HL-60 (cell line): ENCODE results near the gene POLN.

ENCODE experiments used
- DNase-seq, 2 experiments: peaks; one replicate each; pipeline ENCODE4 v3.0.0-alpha.2; 2010 to 2020; ENCODE audit warnings: low read depth in 1 of 2, low spot score in 1 of 2
- H3K27ac ChIP-seq: fragments of 250-450 bp; sonication (Bioruptor Pico); replicated peaks from 2 replicates; pipeline ENCODE4 v1.5.1; 2020; ENCODE audit warnings: mild to moderate bottlenecking, moderate library complexity
- H3K27me3 ChIP-seq: fragments of 250-450 bp; sonication (Bioruptor Pico); 2 replicates; pipeline ENCODE4 v1.5.1; 2021; ENCODE audit warnings: mild to moderate bottlenecking, moderate library complexity; ENCODE audit not compliant: insufficient read depth, poor library complexity, severe bottlenecking
- H3K4me3 ChIP-seq: replicated peaks from 2 replicates; pipeline ENCODE4 v1.5.1; 2011; ENCODE audit warnings: mild to moderate bottlenecking, control low read depth, low read length; ENCODE audit not compliant: insufficient read depth
- GABPA ChIP-seq: IDR thresholded peaks from 2 replicates; pipeline ENCODE4 v1.6.1; 2012; ENCODE audit warnings: low read depth
- POLR2AphosphoS5 ChIP-seq: IDR thresholded peaks from 2 replicates; pipeline ENCODE4 v1.6.1; 2012; ENCODE audit warnings: low read depth
- SPI1 ChIP-seq: IDR thresholded peaks from 2 replicates; pipeline ENCODE4 v1.6.1; 2012; ENCODE audit warnings: low read depth, mild to moderate bottlenecking, borderline replicate concordance
- TF ChIP-seq, protein P1 (sequence below): IDR thresholded peaks from 2 replicates; pipeline ENCODE4 v1.6.1; 2012; ENCODE audit warnings: low read depth; ENCODE audit not compliant: insufficient replicate concordance
- TF ChIP-seq, protein P2 (sequence below): IDR thresholded peaks from one replicate; pipeline ENCODE4 v1.5.1; 2011; ENCODE audit warnings: low read length, control low read depth, inconsistent platforms; ENCODE audit not compliant: insufficient read depth

The POLN gene

DNA sequence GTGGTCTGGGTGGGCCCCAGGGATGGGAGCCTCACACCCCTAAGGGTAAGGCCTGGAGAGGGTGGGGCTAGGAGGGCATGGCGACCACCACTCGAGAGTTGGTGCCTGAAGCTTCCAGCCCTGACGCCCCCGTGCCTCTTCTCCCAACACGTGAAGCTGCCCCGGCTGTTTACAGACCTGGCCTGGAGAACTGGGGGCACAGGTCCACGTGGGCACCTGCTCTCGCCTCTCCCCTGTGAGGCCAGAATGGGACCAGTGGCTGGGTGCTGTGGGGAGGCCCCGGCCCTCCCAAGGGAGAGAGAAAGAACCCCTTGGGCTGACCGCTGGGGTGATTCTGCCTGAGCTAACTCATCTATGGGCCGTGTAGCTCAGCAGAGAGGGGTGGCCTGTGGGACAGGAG is 167.3 kb downstream of the POLN start:
- Histone ChIP-seq H3K27ac (no peak overlapping the region), H3K27me3 (no peaks in the 10 kb centered on the region), H3K4me3 (no peak overlapping the region)
- no peak for DNase-seq
- no peak for TF ChIP-seq SPI1
- TF ChIP-seq GABPA: no peak
- TF ChIP-seq, protein P1, sequence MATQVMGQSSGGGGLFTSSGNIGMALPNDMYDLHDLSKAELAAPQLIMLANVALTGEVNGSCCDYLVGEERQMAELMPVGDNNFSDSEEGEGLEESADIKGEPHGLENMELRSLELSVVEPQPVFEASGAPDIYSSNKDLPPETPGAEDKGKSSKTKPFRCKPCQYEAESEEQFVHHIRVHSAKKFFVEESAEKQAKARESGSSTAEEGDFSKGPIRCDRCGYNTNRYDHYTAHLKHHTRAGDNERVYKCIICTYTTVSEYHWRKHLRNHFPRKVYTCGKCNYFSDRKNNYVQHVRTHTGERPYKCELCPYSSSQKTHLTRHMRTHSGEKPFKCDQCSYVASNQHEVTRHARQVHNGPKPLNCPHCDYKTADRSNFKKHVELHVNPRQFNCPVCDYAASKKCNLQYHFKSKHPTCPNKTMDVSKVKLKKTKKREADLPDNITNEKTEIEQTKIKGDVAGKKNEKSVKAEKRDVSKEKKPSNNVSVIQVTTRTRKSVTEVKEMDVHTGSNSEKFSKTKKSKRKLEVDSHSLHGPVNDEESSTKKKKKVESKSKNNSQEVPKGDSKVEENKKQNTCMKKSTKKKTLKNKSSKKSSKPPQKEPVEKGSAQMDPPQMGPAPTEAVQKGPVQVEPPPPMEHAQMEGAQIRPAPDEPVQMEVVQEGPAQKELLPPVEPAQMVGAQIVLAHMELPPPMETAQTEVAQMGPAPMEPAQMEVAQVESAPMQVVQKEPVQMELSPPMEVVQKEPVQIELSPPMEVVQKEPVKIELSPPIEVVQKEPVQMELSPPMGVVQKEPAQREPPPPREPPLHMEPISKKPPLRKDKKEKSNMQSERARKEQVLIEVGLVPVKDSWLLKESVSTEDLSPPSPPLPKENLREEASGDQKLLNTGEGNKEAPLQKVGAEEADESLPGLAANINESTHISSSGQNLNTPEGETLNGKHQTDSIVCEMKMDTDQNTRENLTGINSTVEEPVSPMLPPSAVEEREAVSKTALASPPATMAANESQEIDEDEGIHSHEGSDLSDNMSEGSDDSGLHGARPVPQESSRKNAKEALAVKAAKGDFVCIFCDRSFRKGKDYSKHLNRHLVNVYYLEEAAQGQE: no peak
- TF ChIP-seq, protein P2, sequence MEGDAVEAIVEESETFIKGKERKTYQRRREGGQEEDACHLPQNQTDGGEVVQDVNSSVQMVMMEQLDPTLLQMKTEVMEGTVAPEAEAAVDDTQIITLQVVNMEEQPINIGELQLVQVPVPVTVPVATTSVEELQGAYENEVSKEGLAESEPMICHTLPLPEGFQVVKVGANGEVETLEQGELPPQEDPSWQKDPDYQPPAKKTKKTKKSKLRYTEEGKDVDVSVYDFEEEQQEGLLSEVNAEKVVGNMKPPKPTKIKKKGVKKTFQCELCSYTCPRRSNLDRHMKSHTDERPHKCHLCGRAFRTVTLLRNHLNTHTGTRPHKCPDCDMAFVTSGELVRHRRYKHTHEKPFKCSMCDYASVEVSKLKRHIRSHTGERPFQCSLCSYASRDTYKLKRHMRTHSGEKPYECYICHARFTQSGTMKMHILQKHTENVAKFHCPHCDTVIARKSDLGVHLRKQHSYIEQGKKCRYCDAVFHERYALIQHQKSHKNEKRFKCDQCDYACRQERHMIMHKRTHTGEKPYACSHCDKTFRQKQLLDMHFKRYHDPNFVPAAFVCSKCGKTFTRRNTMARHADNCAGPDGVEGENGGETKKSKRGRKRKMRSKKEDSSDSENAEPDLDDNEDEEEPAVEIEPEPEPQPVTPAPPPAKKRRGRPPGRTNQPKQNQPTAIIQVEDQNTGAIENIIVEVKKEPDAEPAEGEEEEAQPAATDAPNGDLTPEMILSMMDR: no peak
- no peak for TF ChIP-seq POLR2AphosphoS5

DNA sequence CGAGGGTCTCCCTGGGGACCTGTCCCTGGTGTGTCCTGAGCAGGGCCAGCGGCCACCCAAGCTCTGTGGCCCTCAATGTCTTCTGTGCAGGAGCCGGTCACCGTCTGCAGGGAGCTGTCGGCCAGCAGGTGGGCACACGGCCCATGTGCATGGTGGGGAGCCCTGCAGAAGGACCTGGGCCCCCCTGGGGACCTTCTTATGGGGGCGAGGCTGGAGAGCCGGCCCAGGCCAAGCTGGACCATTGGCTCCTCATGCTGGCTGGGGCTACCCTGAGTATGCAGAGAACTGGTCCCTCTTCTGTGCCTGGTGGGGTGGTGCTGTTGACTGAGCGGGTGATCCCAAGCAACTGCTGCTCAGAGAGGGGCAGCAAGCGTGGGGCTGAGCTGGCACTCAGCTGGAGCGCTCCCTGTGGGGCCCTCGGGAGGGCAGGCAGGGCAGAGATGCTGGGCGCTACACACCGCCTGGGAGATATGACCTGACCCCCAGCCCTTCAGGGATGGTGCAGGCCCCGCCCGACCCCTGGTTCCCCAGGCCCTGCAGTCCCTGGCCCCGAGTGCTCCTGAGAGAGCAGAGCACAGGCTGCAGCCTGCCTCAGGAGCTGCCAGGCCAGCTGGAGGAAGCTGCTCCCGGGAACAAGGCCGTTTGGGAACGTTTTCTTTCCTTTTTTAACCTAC is 168.0 kb downstream of the POLN start:
- Histone ChIP-seq H3K27ac (no peak overlapping the region), H3K4me3 (no peak overlapping the region), H3K27me3 (no peaks in the 10 kb centered on the region)
- DNase-seq: no peak
- TF ChIP-seq POLR2AphosphoS5 (no peak), SPI1 (no peak), GABPA (no peak)
- TF ChIP-seq, protein P2: no peak
- TF ChIP-seq, protein P1: no peak

DNA sequence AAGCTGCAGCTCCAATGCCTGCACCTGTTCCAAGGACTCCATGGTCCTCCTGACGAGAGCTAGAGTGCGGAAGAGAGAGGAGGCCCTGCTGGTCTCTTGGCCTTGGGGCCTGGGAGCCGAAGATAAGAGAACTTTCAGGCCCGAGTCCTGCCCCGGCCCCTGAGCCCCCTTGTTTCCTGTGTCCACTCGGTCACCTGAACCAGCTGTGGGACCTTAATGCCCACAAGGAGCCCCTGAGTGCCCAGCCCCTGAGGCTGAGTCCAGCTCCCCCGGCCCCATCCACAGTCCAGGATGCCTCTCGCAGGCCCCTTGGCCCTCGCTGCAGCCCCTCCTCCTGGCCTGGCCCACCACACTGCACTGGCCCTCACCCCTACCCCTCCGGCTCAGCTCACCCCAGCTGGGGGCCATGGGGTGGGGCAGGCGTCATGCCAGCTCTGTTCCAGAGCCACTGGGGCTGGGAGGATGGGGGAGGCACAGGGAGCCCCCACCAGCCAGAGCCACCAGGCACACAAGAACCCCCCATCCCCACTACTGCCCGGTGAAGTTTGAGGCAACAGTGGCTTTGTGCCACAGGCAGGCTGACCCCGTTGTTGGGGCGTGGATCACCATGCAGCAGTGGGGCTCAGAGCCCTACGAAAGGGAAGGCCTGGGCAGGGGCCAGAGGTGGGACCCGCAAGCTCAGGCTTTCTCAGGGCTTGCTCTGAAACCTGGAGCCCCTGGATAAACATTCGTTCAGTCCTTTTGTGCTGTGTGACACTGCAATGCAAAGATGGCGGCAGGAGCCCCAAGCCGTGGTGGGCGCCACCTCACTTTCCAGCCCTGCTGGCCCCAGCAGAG is 168.7 kb downstream of the POLN start:
- Histone ChIP-seq H3K27ac (no peak overlapping the region), H3K4me3 (no peak overlapping the region), H3K27me3 (no peaks in the 10 kb centered on the region)
- DNase-seq: no peak
- no peak for TF ChIP-seq POLR2AphosphoS5
- TF ChIP-seq, protein P2: no peak
- TF ChIP-seq SPI1: no peak
- TF ChIP-seq GABPA: no peak
- TF ChIP-seq, protein P1: no peak
